Measurements from ENCODE around the gene PTPRJ.

The PTPRJ gene

GRCh38 chr11:47961383-47961782 lies 19.0 kb upstream of the PTPRJ start:
- TF ChIP-seq CTCF (IDR thresholded peaks at IDR 0.05; ENCODE audit: low read depth, low read length, poor library complexity, severe bottlenecking) (no peak), EZH2phosphoT487 (IDR thresholded peaks at IDR 0.05; ENCODE audit: borderline replicate concordance, low read length) (no peak)
- Histone ChIP-seq H3F3A (ENCODE audit: control insufficient read depth, insufficient read depth) (no peaks in the 10 kb centered on the region), H3K36me3 (ENCODE audit: control insufficient read depth, low read length) (no peaks in the 10 kb centered on the region), H3K27me3 (ENCODE audit: control insufficient read depth, low read length) (no peaks in the 10 kb centered on the region), H3K4me3 (ENCODE audit: low read length) (no peak overlapping the region), H3K4me2 (ENCODE audit: low read length) (no peak overlapping the region), H3K9me3 (ENCODE audit: control insufficient read depth, insufficient read depth, low read length) (no peaks in the 10 kb centered on the region), H4K20me1 (ENCODE audit: control insufficient read depth, insufficient read depth, low read depth, low read length) (no peaks in the 10 kb centered on the region), H3K27ac (ENCODE audit: low read depth, low read length) (no peak overlapping the region), H3K79me2 (ENCODE audit: control insufficient read depth, low read length) (no peaks in the 10 kb centered on the region), H3K9me2 (replicated peaks; ENCODE audit: control insufficient read depth, low read length) (no peaks in the 10 kb centered on the region), H3K4me1 (ENCODE audit: control insufficient read depth, low read length) (0 out of 2 replicates have a peak, but pooled peaks cover 5% of the 10 kb centered on the region)

- Histone ChIP-seq H3K36me3 (ENCODE audit: control insufficient read depth, low read length) (no peaks in the 10 kb centered on the region), H3K27ac (ENCODE audit: low read depth, low read length) (no peak overlapping the region), H3K9me3 (ENCODE audit: control insufficient read depth, insufficient read depth, low read length) (no peaks in the 10 kb centered on the region), H3K4me3 (ENCODE audit: low read length) (no peak overlapping the region), H3K4me1 (ENCODE audit: control insufficient read depth, low read length) (0 out of 2 replicates have a peak, but pooled peaks cover 7% of the 10 kb centered on the region), H3K27me3 (ENCODE audit: control insufficient read depth, low read length) (no peaks in the 10 kb centered on the region), H3K79me2 (ENCODE audit: control insufficient read depth, low read length) (no peaks in the 10 kb centered on the region), H4K20me1 (ENCODE audit: control insufficient read depth, insufficient read depth, low read depth, low read length) (no peaks in the 10 kb centered on the region), H3K4me2 (ENCODE audit: low read length) (no peak overlapping the region), H3F3A (ENCODE audit: control insufficient read depth, insufficient read depth) (no peaks in the 10 kb centered on the region), H3K9me2 (replicated peaks; ENCODE audit: control insufficient read depth, low read length) (no peaks in the 10 kb centered on the region)
- TF ChIP-seq CTCF (IDR thresholded peaks at IDR 0.05; ENCODE audit: low read depth, low read length, poor library complexity, severe bottlenecking) = no peak
- no peak for TF ChIP-seq EZH2phosphoT487 (IDR thresholded peaks at IDR 0.05; ENCODE audit: borderline replicate concordance, low read length)
These were observed 15.8 kb upstream of the PTPRJ start for GRCh38 chr11:47964546-47964945.

GRCh38 chr11:47967577-47968525 lies 12.5 kb upstream of the PTPRJ start:
- H3K9me2 ChIP-seq (replicated peaks; ENCODE audit: control insufficient read depth, low read length) = no peaks in the 10 kb centered on the region
- H3K9me3 ChIP-seq (ENCODE audit: control insufficient read depth, insufficient read depth, low read length) = no peaks in the 10 kb centered on the region
- H3K27ac ChIP-seq (ENCODE audit: low read depth, low read length) = no peak overlapping the region
- 0 out of 2 replicates have a peak, but pooled peaks cover 7% of the 10 kb centered on the region for H3K4me1 ChIP-seq (ENCODE audit: control insufficient read depth, low read length)
- no peaks in the 10 kb centered on the region for H3K79me2 ChIP-seq (ENCODE audit: control insufficient read depth, low read length)
- no peaks in the 10 kb centered on the region for H4K20me1 ChIP-seq (ENCODE audit: control insufficient read depth, insufficient read depth, low read depth, low read length)
- H3K27me3 ChIP-seq (ENCODE audit: control insufficient read depth, low read length) = no peaks in the 10 kb centered on the region; the same call in 1 of the 2 replicates
- no peak overlapping the region for H3K4me2 ChIP-seq (ENCODE audit: low read length)
- no peak overlapping the region for H3K4me3 ChIP-seq (ENCODE audit: low read length)
- no peaks in the 10 kb centered on the region for H3F3A ChIP-seq (ENCODE audit: control insufficient read depth, insufficient read depth)
- no peak for TF ChIP-seq EZH2phosphoT487 (IDR thresholded peaks at IDR 0.05; ENCODE audit: borderline replicate concordance, low read length)
- TF ChIP-seq CTCF (IDR thresholded peaks at IDR 0.05; ENCODE audit: low read depth, low read length, poor library complexity, severe bottlenecking) = no peak
- H3K36me3 ChIP-seq (ENCODE audit: control insufficient read depth, low read length) = no peaks in the 10 kb centered on the region
